SKM-1 (cell line): Measurements from ENCODE around the gene MRPL51.

Experiments used
- DNase-seq: peaks from one replicate; lab custom pipeline; 2025; ENCODE audit not compliant: unreplicated experiment; lab: John Stamatoyannopoulos, UW

MRPL51 gene

DNA sequence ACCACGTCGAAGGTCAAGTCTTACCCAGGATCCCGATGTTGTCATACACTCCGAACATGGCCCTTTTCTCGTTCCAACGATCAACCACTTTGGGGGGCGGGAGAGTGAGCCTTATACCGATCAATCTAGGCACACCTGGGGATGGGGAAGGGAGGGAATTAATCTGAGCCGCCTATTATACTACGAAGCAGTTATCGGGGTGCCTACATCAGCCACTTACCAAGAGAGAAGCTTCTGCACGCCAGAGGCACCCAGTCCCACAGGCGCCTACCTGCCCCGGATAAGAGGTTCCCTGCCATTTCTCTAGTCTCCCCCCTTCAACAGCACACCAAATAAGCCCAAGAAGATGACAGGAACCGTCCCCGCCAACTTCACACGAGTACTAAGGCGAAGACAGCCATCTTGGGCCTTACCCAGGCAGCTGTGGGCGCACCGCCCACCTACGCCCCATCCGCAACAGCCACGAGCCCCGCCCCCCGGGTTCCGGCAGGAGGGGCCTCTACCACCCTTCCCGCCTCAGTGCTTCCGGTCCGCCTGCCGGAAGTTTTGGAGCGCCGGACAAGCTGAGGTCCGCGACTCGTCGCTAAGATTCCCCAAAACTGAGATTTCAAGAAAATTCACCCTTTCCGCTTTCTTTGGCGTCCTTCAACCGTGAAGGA, at the start of gene MRPL51:
Gene MRPL51 (minus strand): TSS at position 425 of the 659 bp plus-strand sequence. CDS start 126 bp downstream, at position 299.
- DNase-seq = peak; percentile 15

DNA sequence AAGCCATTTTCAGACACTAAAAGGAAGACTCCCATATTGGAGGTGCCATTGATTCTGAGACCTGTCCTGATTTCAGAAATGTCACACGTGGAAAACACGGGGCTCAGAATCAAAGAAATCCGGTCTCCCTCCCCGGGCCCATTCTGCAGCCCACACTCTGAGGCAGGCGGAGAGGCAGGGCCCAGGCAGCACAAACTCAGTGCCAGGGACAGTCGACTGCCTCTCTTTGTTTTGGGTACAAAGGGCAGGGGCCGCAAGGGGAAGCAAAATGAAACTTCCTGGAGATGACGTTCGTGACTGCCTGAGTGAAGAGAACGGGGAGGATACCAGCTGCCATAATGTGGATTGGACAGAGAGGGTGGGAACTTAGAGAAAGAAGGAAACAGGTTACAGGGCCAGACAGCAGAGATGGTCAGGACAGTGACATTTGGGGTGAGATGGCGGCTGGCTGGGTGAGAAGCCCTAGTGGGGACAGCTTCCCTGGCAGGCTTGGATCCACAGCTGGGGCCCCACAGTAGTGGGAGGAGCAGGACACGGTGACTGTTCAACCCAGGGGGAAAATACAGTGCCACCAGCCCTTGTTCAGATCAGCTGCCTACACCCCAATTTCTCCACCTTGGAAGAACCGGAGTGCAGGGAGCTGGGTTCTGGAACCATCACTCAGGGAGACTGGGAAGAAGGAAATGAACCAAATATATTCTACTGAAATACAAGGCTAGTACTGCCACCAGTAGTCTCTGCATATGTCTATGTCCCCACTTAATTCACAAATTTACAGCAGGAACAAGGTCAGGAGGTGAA, 49.3 kb upstream of the MRPL51 start:
- no peak for DNase-seq

DNA sequence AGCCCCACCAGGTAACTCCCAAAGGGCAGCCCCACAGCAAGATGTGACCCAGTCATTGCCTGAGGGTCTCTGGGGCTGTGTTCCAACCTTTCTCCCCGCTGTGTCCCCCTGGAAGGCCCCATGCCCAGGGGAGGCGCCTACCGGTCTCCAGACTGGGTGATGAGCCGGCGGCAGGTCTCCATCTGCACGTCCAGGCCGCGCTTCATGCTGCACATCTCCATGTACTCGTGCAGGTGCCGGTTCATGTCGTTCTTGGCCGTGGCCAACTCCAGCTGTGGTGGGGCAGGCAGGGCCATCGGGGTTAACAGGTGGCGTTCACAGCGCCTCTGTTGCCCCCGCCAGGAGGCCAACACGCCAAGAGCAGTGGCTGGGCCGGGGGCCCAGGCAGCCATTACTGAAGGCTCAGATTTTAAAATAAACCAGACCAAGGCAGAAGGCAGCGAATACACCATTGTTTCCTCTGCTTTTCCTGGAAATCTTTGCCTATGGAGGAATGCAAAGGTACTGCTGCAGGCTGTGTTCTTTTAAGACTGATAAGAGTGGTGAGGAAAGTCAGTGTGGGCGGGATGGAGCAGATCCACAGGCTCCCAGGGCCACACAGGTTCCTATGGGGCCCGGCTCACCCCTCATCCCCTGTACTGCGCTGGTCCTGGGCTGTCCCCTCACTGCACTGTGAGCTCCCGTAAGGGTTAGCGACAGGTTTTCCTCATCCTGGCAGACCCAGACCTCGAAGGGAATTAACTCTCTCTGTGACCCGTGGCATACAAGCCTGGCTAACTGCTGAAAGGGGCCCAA, 48.5 kb upstream of the MRPL51 start:
- no peak for DNase-seq

DNA sequence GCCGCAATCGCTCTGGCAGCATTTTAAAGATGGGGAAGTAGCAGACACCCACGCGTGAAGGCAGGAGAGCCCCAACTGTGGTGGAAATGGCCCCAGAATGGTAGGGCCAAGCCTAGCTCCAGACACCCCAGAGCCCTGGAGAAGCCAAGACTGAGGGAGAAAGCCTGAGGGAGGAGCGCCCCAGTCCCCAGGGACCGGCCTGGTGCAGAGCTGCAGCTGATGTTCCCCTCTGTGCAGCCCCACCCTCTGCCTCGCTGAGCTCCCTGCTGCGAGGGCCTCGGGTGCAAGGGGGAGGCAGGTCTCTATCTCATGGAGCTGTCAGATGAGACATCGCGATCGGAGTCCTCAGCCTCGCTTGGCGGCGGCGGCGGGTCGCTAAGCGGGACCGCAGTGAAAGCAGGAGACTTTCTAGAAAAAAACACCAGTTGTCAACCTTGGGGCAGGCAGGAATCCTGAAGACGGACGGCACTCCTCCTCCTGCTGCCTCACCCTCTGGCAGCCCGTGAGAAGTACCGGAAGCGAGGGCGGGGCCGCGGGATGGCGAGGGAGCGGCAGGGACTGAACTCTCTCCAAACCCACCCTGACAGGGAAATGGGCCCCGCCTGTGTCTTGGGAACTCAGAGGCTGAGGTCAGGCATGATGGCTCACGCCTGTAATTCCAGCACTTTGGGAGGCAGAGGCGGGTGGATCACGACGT, 47.3 kb upstream of the MRPL51 start:
- no peak for DNase-seq

DNA sequence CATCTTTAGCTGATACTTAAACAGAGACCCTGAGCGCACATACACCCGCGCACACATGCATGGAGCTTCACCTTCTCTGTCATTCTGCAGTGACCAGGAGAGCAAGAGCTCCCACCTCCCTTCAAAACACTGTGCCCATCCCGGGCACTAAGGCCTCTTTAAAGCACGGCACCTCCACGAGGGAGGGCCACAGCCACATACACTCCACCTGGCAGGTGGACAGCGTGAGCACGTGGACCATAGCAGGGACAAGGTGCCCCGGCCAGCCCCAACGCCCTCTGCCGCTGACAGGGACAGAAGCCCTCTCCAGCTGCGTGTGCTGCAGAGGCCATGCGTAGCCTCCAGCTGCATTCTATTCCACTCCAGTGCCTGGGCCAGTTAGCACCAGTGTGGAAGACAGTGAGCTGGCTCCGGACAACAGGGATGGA, 46.7 kb upstream of the MRPL51 start:
- no peak for DNase-seq

DNA sequence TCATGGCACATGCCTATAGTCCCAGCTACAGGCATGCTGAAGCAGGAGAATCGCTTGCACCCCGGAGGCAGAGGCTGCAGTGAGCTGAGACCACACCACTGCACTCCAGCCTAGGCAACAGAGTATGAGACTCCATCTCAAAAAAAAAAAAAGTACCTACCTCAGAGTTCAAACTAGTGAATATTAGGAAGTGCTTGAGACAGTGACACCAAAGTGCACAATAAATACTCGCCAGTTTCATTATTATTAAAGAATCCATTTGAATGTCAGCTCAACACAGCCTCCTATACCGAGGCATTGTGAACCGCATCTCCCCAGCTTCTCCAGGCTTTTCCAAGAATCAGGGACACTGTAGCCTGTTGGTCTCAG, 46.2 kb upstream of the MRPL51 start:
- DNase-seq = no peak

- DNase-seq = no peak
These were observed 45.6 kb upstream of the MRPL51 start for GRCh38 chr12:6538420-6539313.

GRCh38 chr12:6537580-6538419, 44.7 kb upstream of the MRPL51 start:
- peak; percentile 7 for DNase-seq

GRCh38 chr12:6536894-6537579, 44.0 kb upstream of the MRPL51 start:
- DNase-seq = no peak

GRCh38 chr12:6535960-6536847, 43.1 kb upstream of the MRPL51 start:
- DNase-seq = no peak

DNA sequence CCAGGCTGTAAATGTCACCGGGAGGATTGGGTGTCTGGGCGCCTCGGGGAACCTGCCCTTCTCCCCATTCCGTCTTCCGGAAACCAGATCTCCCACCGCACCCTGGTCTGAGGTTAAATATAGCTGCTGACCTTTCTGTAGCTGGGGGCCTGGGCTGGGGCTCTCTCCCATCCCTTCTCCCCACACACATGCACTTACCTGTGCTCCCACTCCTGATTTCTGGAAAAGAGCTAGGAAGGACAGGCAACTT, 42.6 kb upstream of the MRPL51 start:
- no peak for DNase-seq

DNA sequence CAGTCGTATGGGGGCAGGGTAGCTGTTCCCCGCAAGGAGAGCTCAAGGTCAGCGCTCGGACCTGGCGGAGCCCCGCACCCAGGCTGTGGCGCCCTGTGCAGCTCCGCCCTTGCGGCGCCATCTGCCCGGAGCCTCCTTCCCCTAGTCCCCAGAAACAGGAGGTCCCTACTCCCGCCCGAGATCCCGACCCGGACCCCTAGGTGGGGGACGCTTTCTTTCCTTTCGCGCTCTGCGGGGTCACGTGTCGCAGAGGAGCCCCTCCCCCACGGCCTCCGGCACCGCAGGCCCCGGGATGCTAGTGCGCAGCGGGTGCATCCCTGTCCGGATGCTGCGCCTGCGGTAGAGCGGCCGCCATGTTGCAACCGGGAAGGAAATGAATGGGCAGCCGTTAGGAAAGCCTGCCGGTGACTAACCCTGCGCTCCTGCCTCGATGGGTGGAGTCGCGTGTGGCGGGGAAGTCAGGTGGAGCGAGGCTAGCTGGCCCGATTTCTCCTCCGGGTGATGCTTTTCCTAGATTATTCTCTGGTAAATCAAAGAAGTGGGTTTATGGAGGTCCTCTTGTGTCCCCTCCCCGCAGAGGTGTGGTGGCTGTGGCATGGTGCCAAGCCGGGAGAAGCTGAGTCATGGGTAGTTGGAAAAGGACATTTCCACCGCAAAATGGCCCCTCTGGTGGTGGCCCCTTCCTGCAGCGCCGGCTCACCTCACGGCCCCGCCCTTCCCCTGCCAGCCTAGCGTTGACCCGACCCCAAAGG, 42.1 kb upstream of the MRPL51 start:
- DNase-seq = peak; percentile 27

DNA sequence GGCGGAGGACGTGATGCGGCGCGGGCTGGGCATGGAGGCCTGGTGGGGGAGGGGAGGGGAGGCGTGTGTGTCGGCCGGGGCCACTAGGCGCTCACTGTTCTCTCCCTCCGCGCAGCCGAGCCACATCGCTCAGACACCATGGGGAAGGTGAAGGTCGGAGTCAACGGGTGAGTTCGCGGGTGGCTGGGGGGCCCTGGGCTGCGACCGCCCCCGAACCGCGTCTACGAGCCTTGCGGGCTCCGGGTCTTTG, 41.6 kb upstream of the MRPL51 start:
- DNase-seq = no peak

DNA sequence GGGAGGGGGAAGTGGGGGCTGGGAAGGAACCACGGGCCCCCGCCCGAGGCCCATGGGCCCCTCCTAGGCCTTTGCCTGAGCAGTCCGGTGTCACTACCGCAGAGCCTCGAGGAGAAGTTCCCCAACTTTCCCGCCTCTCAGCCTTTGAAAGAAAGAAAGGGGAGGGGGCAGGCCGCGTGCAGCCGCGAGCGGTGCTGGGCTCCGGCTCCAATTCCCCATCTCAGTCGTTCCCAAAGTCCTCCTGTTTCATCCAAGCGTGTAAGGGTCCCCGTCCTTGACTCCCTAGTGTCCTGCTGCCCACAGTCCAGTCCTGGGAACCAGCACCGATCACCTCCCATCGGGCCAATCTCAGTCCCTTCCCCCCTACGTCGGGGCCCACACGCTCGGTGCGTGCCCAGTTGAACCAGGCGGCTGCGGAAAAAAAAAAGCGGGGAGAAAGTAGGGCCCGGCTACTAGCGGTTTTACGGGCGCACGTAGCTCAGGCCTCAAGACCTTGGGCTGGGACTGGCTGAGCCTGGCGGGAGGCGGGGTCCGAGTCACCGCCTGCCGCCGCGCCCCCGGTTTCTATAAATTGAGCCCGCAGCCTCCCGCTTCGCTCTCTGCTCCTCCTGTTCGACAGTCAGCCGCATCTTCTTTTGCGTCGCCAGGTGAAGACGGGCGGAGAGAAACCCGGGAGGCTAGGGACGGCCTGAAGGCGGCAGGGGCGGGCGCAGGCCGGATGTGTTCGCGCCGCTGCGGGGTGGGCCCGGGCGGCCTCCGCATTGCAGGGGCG, 41.0 kb upstream of the MRPL51 start, which contains the start of gene GAPDH:
Gene GAPDH (plus strand): TSS at position 595 of the 772 bp plus-strand sequence. CDS start 316 bp downstream, outside the sequence.
- peak; percentile 61 for DNase-seq

- no peak for DNase-seq
These were observed 40.5 kb upstream of the MRPL51 start for GRCh38 chr12:6533653-6533922.

- no peak for DNase-seq
These were observed 40.0 kb upstream of the MRPL51 start for GRCh38 chr12:6532927-6533652.
